B cell (primary cell): ENCODE measurements around the gene LIME1. TPM values are rescaled to one million over a fixed set of nuclear protein-coding genes. Genes with fewer than 3 reads are reported as not detected.

Experiments
- ATAC-seq: fragments of 200-7000 bp; cut with Tn5 transposase; one replicate; pipeline ENCODE4 v1.10.0; 2021; ENCODE audit warnings: low read depth, mild to moderate bottlenecking, moderate number of reproducible peaks, moderate library complexity
- CTCF ChIA-PET: fragments of 350-600 bp; sonication (Branson Sonifier 250); formaldehyde crosslinking; loops from one replicate; lab custom pipeline; 2021; ENCODE audit warnings: antibody characterized with exemption, inconsistent platforms; lab: Charles Lee
- POLR2A ChIA-PET: fragments of 350-600 bp; sonication (Branson Sonifier 250); formaldehyde crosslinking; loops from one replicate; lab custom pipeline; 2021; ENCODE audit warnings: antibody characterized with exemption; lab: Charles Lee
- DNase-seq: peaks from one replicate; pipeline ENCODE4 v3.0.0; 2013
- H2AFZ ChIP-seq: 2 replicates; pipeline ENCODE4 v1.6.1; 2012; ENCODE audit warnings: mild to moderate bottlenecking, low read depth, low read length; ENCODE audit not compliant: insufficient read depth, poor library complexity, severe bottlenecking
- H3K27ac ChIP-seq, 2 donors: 1 replicate in 1 of 2; 2 replicates in 1 of 2; pipeline ENCODE4 v1.5.1; 2012 to 2013; ENCODE audit warnings: low read length in 2 of 2, mild to moderate bottlenecking in 2 of 2, moderate library complexity in 1 of 2
- H3K27me3 ChIP-seq, 4 experiments: fragments of 200-600 bp in 1 of 4; sonication (generic) in 1 of 4; replicated peaks in 1 of 4; 1 replicate in 2 of 4; 2 replicates in 2 of 4; pipeline versions ENCODE4 v1.6.1 to v1.7.0; 2013 to 2016; ENCODE audit warnings: low read length in 3 of 4, mild to moderate bottlenecking in 2 of 4, mixed read lengths in 1 of 4, moderate library complexity in 1 of 4; ENCODE audit not compliant: insufficient read depth in 4 of 4, control insufficient read depth in 3 of 4; ENCODE audit errors: control extremely low read depth in 1 of 4
- H3K36me3 ChIP-seq, 2 experiments: replicated peaks in 1 of 2; 1 replicate in 1 of 2; 2 replicates in 1 of 2; pipeline versions ENCODE4 v1.6.1 to v1.7.1; 2013; ENCODE audit warnings: low read length in 1 of 2; ENCODE audit not compliant: insufficient read depth in 2 of 2, control insufficient read depth in 1 of 2; ENCODE audit errors: control extremely low read depth in 1 of 2, extremely low read depth in 1 of 2
- H3K4me1 ChIP-seq, 2 donors: fragments of 200-600 bp in 1 of 2; sonication (generic) in 1 of 2; 1 replicate in 1 of 2; 2 replicates in 1 of 2; pipeline versions ENCODE4 v1.5.1 to v1.6.1; 2013 to 2017; ENCODE audit warnings: low read length in 2 of 2; ENCODE audit not compliant: control insufficient read depth in 2 of 2, insufficient read depth in 2 of 2
- H3K4me2 ChIP-seq: replicated peaks from 2 replicates; pipeline ENCODE3; 2012; ENCODE audit warnings: mild to moderate bottlenecking, low read depth, low read length; ENCODE audit not compliant: poor library complexity, severe bottlenecking
- H3K4me3 ChIP-seq, 5 experiments: fragments of 200-600 bp in 1 of 5; sonication (generic) in 1 of 5; 1 replicate in 3 of 5; 2 replicates in 2 of 5; pipeline versions ENCODE4 v1.5.1 to v1.7.0; 2011 to 2016; ENCODE audit warnings: low read length in 4 of 5, mild to moderate bottlenecking in 4 of 5, low read depth in 2 of 5, control low read depth in 1 of 5, moderate library complexity in 1 of 5; ENCODE audit not compliant: insufficient read depth in 1 of 5; ENCODE audit errors: control extremely low read depth in 1 of 5, extremely low read depth in 1 of 5
- H3K79me2 ChIP-seq: fragments of 200-600 bp; sonication (generic); one replicate; pipeline ENCODE4 v1.6.0; 2016; ENCODE audit warnings: low read length; ENCODE audit not compliant: control insufficient read depth, insufficient read depth
- H3K9ac ChIP-seq: fragments of 200-600 bp; sonication (generic); 2 replicates; pipeline ENCODE4 v1.6.1; 2017; ENCODE audit warnings: mild to moderate bottlenecking, low read length, moderate library complexity
- H3K9me3 ChIP-seq, 3 donors: one replicate each; pipeline versions ENCODE4 v1.6.1 to v1.7.1; 2013; ENCODE audit warnings: low read length in 2 of 3; ENCODE audit not compliant: control insufficient read depth in 2 of 3, insufficient read depth in 1 of 3; ENCODE audit errors: control extremely low read depth in 1 of 3
- H4K20me1 ChIP-seq: 2 replicates; pipeline ENCODE4 v1.6.0; 2012; ENCODE audit warnings: mild to moderate bottlenecking, low read length; ENCODE audit not compliant: insufficient read depth, control insufficient read depth, poor library complexity, severe bottlenecking
- H3K27ac Mint-ChIP-seq: one replicate; pipeline ENCODE4 v1.8.0; 2021; ENCODE audit warnings: mixed read lengths
- H3K27me3 Mint-ChIP-seq: one replicate; pipeline ENCODE4 v1.8.0; 2021; ENCODE audit warnings: mixed read lengths
- H3K4me1 Mint-ChIP-seq: one replicate; pipeline ENCODE4 v1.8.0; 2021; ENCODE audit warnings: mixed read lengths
- H3K4me3 Mint-ChIP-seq: one replicate; pipeline ENCODE4 v1.8.0; 2021; ENCODE audit warnings: mixed read lengths
- H3K9me3 Mint-ChIP-seq: one replicate; pipeline ENCODE4 v1.8.0; 2022; ENCODE audit warnings: mixed read lengths; ENCODE audit not compliant: insufficient read depth
- CTCF ChIP-seq: fragments of 200-600 bp; IDR thresholded peaks from one replicate; pipeline ENCODE4 v1.8.0; 2022; ENCODE audit warnings: antibody characterized with exemption, mild to moderate bottlenecking
- EZH2 ChIP-seq: IDR thresholded peaks from 2 replicates; pipeline ENCODE4 v1.6.1; 2012; ENCODE audit warnings: borderline replicate concordance, low read depth, mild to moderate bottlenecking, moderate library complexity, low read length; ENCODE audit not compliant: insufficient read depth, poor library complexity, severe bottlenecking
- WGBS: methylation state at CpG from one replicate; pipeline ENCODE4 v1.1.5; 2013; ENCODE audit warnings: missing lambda C conversion rate; ENCODE audit not compliant: insufficient coverage; 5-methylcytosine and 5-hydroxymethylcytosine counted together
- intact Hi-C: fragments of 100-400 bp; cut with micrococcal nuclease; formaldehyde crosslinking; loops from one replicate; pipeline ENCODE4 v1.10.0; 2022
- polyA plus RNA-seq: library from polyadenylated mRNA; depleted of rRNA; stranded (reverse); fragments of >200 nt; gene quantifications from 2 replicates; pipeline ENCODE4 v1.2.3, GENCODE V29; 2012
- total RNA-seq, 2 donors: library from RNA; stranded (reverse); fragments of 120-200 nt in 1 of 2; gene quantifications; 1 replicate in 1 of 2; 2 replicates in 1 of 2; pipeline versions ENCODE4 v1.2.3 to v1.2.4, GENCODE V29; 2013 to 2022

LIME1 gene
- total and polyA plus RNA-seq, 2 donors (not counting 1 experiment from before 2014, with no cell fraction given), result 14.5 to 95.2 TPM

- ChIA-PET POLR2A (no interaction called here), CTCF (no interaction called here)
- no peak overlapping the region for H3K4me2 ChIP-seq
- intact Hi-C loops, result no loop called here
- H4K20me1 ChIP-seq, result no peaks in the 10 kb centered on the region
- Mint-ChIP-seq H3K27me3 (no peaks in the 10 kb centered on the region), H3K4me1 (peaks cover 2% of the 10 kb centered on the region), H3K27ac (no peak overlapping the region), H3K9me3 (no peaks in the 10 kb centered on the region), H3K4me3 (no peak overlapping the region)
- no peaks in the 10 kb centered on the region for H3K9me3 ChIP-seq
- no peaks in the 10 kb centered on the region for H3K4me1 ChIP-seq
- WGBS, result 80% methylated on average over 15 of the region's 18 CpGs
- no peaks in the 10 kb centered on the region for H3K36me3 ChIP-seq
- no peak overlapping the region for H3K9ac ChIP-seq
- no peaks in the 10 kb centered on the region for H3K27me3 ChIP-seq
- no peak overlapping the region for H3K4me3 ChIP-seq
- TF ChIP-seq EZH2 (no peak), CTCF (no peak)
- peak; percentile 55 for DNase-seq
- no peak overlapping the region for H2AFZ ChIP-seq
- ATAC-seq, result no peak
- no peaks in the 10 kb centered on the region for H3K79me2 ChIP-seq
- no peak overlapping the region for H3K27ac ChIP-seq
Observed at GRCh38 chr20:63782051-63782471, 45.6 kb downstream of the LIME1 start.

- Histone ChIP-seq H3K36me3 (no peaks in the 10 kb centered on the region), H4K20me1 (no peaks in the 10 kb centered on the region), H3K4me2 (no peak overlapping the region), H2AFZ (no peak overlapping the region), H3K27me3 (no peaks in the 10 kb centered on the region), H3K9me3 (no peaks in the 10 kb centered on the region), H3K4me3 (no peak overlapping the region), H3K79me2 (no peaks in the 10 kb centered on the region), H3K9ac (no peak overlapping the region), H3K4me1 (no peaks in the 10 kb centered on the region), H3K27ac (no peak overlapping the region)
- no peak overlapping the region for H3K4me3 Mint-ChIP-seq
- WGBS, result 92% methylated on average over 11 of the region's 12 CpGs
- TF ChIP-seq EZH2 (no peak), CTCF (no peak)
- ChIA-PET POLR2A (no interaction called here), CTCF (interaction anchor here (4.3 kb wide), 1 partner anchor 83 kb away, joined by 29 read pairs; the partner anchor contains the start of gene TPD52L2)
- DNase-seq (no peak), ATAC-seq (no peak)
- intact Hi-C loops, result no loop called here
- no peaks in the 10 kb centered on the region for H3K27me3 Mint-ChIP-seq
- no peaks in the 10 kb centered on the region for H3K9me3 Mint-ChIP-seq
- H3K27ac Mint-ChIP-seq, result no peak overlapping the region
- H3K4me1 Mint-ChIP-seq, result peaks cover 2% of the 10 kb centered on the region
Observed at GRCh38 chr20:63782521-63782971, 46.1 kb downstream of the LIME1 start.
